Lung (tissue), 12 donors: ENCODE measurements around the gene NAGPA. TPM values are rescaled to one million over a fixed set of nuclear protein-coding genes. Genes with fewer than 3 reads are reported as not detected.

Experiments
- ATAC-seq: fragments of 200-7000 bp; cut with Tn5 transposase; one replicate; pipeline ENCODE4 v1.9.1; 2020; ENCODE audit warnings: moderate number of reproducible peaks; ENCODE audit not compliant: insufficient read depth, low FRiP score
- DNase-seq, 3 donors: peaks; one replicate each; pipeline ENCODE4 v3.0.0-alpha.2; 2013 to 2017
- H3K27ac ChIP-seq, 2 donors: one replicate each; pipeline ENCODE4 v1.5.1; 2013; ENCODE audit warnings: mild to moderate bottlenecking in 2 of 2, moderate library complexity in 2 of 2, control low read depth in 1 of 2, inconsistent platforms in 1 of 2, low read depth in 1 of 2, low read length in 1 of 2
- H3K27me3 ChIP-seq, 3 donors: one replicate each; pipeline ENCODE4 v1.5.1; 2013; ENCODE audit warnings: low read length in 2 of 3; ENCODE audit not compliant: control insufficient read depth in 3 of 3, insufficient read depth in 3 of 3
- H3K36me3 ChIP-seq, 4 donors: one replicate each; pipeline ENCODE4 v1.5.1; 2013; ENCODE audit warnings: low read length in 4 of 4, mild to moderate bottlenecking in 1 of 4, moderate library complexity in 1 of 4; ENCODE audit not compliant: control insufficient read depth in 4 of 4, insufficient read depth in 4 of 4
- H3K4me1 ChIP-seq, 5 donors: one replicate each; pipeline ENCODE4 v1.5.1; 2013; ENCODE audit warnings: low read length in 5 of 5, mild to moderate bottlenecking in 2 of 5, moderate library complexity in 1 of 5; ENCODE audit not compliant: control insufficient read depth in 5 of 5, insufficient read depth in 5 of 5
- H3K4me3 ChIP-seq: one replicate; pipeline ENCODE4 v1.5.1; 2013; ENCODE audit warnings: mild to moderate bottlenecking, control low read depth, moderate library complexity
- H3K9ac ChIP-seq, 2 donors: one replicate each; pipeline ENCODE4 v1.5.1; 2013; ENCODE audit warnings: low read length in 2 of 2, control low read depth in 1 of 2; ENCODE audit not compliant: insufficient read depth in 1 of 2
- H3K9me3 ChIP-seq, 4 donors: one replicate each; pipeline ENCODE4 v1.5.1; 2013; ENCODE audit warnings: low read length in 3 of 4, mild to moderate bottlenecking in 1 of 4, moderate library complexity in 1 of 4; ENCODE audit not compliant: control insufficient read depth in 4 of 4, insufficient read depth in 3 of 4
- CTCF ChIP-seq: IDR thresholded peaks from 2 replicates; pipeline ENCODE4 v1.5.1; 2012; ENCODE audit warnings: mild to moderate bottlenecking; ENCODE audit errors: control extremely low read depth, extremely low read depth
- WGBS, 2 donors: extraction: QIAGEN DNeasy Blood & Tissue Kit; methylation state at CpG; one replicate each; pipeline ENCODE4 v1.1.7; 2013; 5-methylcytosine and 5-hydroxymethylcytosine counted together
- polyA plus RNA-seq, 2 donors: library from polyadenylated mRNA; stranded (reverse); fragments of 200-250 nt; gene quantifications; one replicate each; pipeline ENCODE4 v1.2.1, GENCODE V29; 2013
- total RNA-seq, 2 donors: library from RNA; depleted of rRNA in 1 of 2; stranded (reverse); fragments of >200 nt in 1 of 2; gene quantifications; one replicate each; pipeline ENCODE4 v1.2.1, GENCODE V29; 2014 to 2021
- donor health status: control.
- donor health status: control.
- donor health status: Bipolar disorder and iron deficiency.
- donor health status: healthy.
- donor health status: DM: yes; HTN: yes; CAD: no.

Gene NAGPA
- total and polyA plus RNA-seq, 4 donors = 7.8 to 20.3 (median 12.5) TPM

- Histone ChIP-seq H3K9ac (no peak overlapping the region), H3K27me3 (peaks cover 0 to 4% (median 0%) of the 10 kb centered on the region in 3 donors), H3K9me3 (peaks cover 0 to 5% (median 1%) of the 10 kb centered on the region in 4 donors), H3K36me3 (no peaks in the 10 kb centered on the region), H3K4me1 (no peaks in the 10 kb centered on the region), H3K4me3 (no peak overlapping the region), H3K27ac (no peak overlapping the region)
- no peak for ATAC-seq
- DNase-seq = no peak
- 73 to 74% methylated on average over 25 of the region's 25 CpGs for WGBS, 2 donors
- no peak for TF ChIP-seq CTCF
These were observed 53.7 kb downstream of the NAGPA start for GRCh38 chr16:4979736-4980660.

- Histone ChIP-seq H3K9ac (no peak overlapping the region), H3K36me3 (no peaks in the 10 kb centered on the region), H3K4me1 (no peaks in the 10 kb centered on the region), H3K4me3 (no peak overlapping the region), H3K9me3 (peaks cover 0 to 5% (median under 1%) of the 10 kb centered on the region in 4 donors), H3K27me3 (no peaks in the 10 kb centered on the region), H3K27ac (no peak overlapping the region)
- no peak for DNase-seq
- no peak for ATAC-seq
- TF ChIP-seq CTCF = no peak
- 81 to 88% methylated on average over 7 of the region's 7 CpGs for WGBS, 2 donors
These were observed 54.6 kb downstream of the NAGPA start for GRCh38 chr16:4979164-4979563.

GRCh38 chr16:4976611-4977145 lies 57.1 kb downstream of the NAGPA start:
- Histone ChIP-seq H3K9me3 (peaks cover 0 to 6% (median 0%) of the 10 kb centered on the region in 4 donors), H3K4me1 (peaks cover 0 to 2% (median 0%) of the 10 kb centered on the region in 5 donors), H3K9ac (no peak overlapping the region), H3K27ac (no peak overlapping the region), H3K36me3 (no peaks in the 10 kb centered on the region), H3K4me3 (no peak overlapping the region), H3K27me3 (no peaks in the 10 kb centered on the region)
- no peak for DNase-seq
- WGBS, 2 donors = 82 to 90% methylated on average over 5 of the region's 5 CpGs
- ATAC-seq = no peak
- no peak for TF ChIP-seq CTCF
